OCI-LY1 (cell line): ENCODE measurements around the gene PPP1R1A.

Source experiments
- CTCF ChIP-seq: fragments of 200-600 bp; sonication (generic), shearing (Covaris generic); IDR thresholded peaks from 2 replicates; pipeline ENCODE4 v1.5.1; 2017; ENCODE audit warnings: mild to moderate bottlenecking, antibody characterized with exemption, low read length, moderate library complexity, mixed read lengths
- EZH2 ChIP-seq: fragments of 200-600 bp; sonication (generic), shearing (Covaris generic); IDR thresholded peaks from 2 replicates; pipeline ENCODE4 v1.8.0; 2017; ENCODE audit warnings: borderline replicate concordance, mixed run types, mild to moderate bottlenecking, antibody characterized with exemption, low read length, moderate library complexity, mixed read lengths

- TF ChIP-seq CTCF (no peak), EZH2 (no peak)
These were observed 9.2 kb downstream of the PPP1R1A start for GRCh38 chr12:54579258-54579657.
